Left renal cortex interstitium (tissue), 4 donors: Measurements from ENCODE around the gene ABCA1. TPM values are rescaled to one million over a fixed set of nuclear protein-coding genes. Genes with fewer than 3 reads are reported as not detected.

Experiments used
- DNase-seq, 4 donors: peaks; one replicate each; pipeline ENCODE4 v3.0.0-alpha.2; 2013; ENCODE audit warnings: low read depth in 4 of 4, low spot score in 2 of 4, missing footprints in 1 of 4
- polyA plus RNA-seq, 4 donors: library from polyadenylated mRNA; unstranded; fragments of 120-200 nt; gene quantifications; one replicate each; pipeline ENCODE4 v1.2.1, GENCODE V29; 2013; ENCODE audit not compliant: insufficient read length in 4 of 4

Gene ABCA1
- polyA plus RNA-seq, 4 donors, result 7.2 to 12.0 (median 8.7) TPM

GRCh38 chr9:104850786-104851545 is 77.0 kb downstream of the ABCA1 start:
- no peak for DNase-seq

- DNase-seq, result no peak
Measured at GRCh38 chr9:104849023-104849422, 78.9 kb downstream of the ABCA1 start.

- no peak for DNase-seq
Measured at GRCh38 chr9:104844710-104845109, 83.2 kb downstream of the ABCA1 start.

- DNase-seq, result no peak
Measured at GRCh38 chr9:104843644-104844240, 84.2 kb downstream of the ABCA1 start.

GRCh38 chr9:104842698-104843097 is 85.3 kb downstream of the ABCA1 start:
- DNase-seq, result no peak

- no peak for DNase-seq
Measured at GRCh38 chr9:104841601-104842141, 86.3 kb downstream of the ABCA1 start.

GRCh38 chr9:104838958-104839357 is 89.0 kb downstream of the ABCA1 start:
- DNase-seq, result no peak

- no peak for DNase-seq
Measured at GRCh38 chr9:104836767-104837166, 91.2 kb downstream of the ABCA1 start.

- DNase-seq, result no peak
Measured at GRCh38 chr9:104836235-104836634, 91.7 kb downstream of the ABCA1 start.

GRCh38 chr9:104835161-104835560 is 92.8 kb downstream of the ABCA1 start:
- DNase-seq, result no peak

- DNase-seq, result no peak
Measured at GRCh38 chr9:104833696-104834095, 94.3 kb downstream of the ABCA1 start.

GRCh38 chr9:104831681-104832080 is 96.3 kb downstream of the ABCA1 start:
- no peak for DNase-seq

- DNase-seq, result no peak
Measured at GRCh38 chr9:104826911-104827310, 101.0 kb downstream of the ABCA1 start.

GRCh38 chr9:104826079-104826775 is 101.7 kb downstream of the ABCA1 start:
- DNase-seq, result no peak

- DNase-seq, result no peak
Measured at GRCh38 chr9:104820336-104820735, 107.6 kb downstream of the ABCA1 start.

GRCh38 chr9:104819033-104819432 is 108.9 kb downstream of the ABCA1 start:
- DNase-seq, result no peak

- no peak for DNase-seq
Measured at GRCh38 chr9:104817437-104817836, 110.5 kb downstream of the ABCA1 start.

- no peak for DNase-seq
Measured at GRCh38 chr9:104815851-104816565, 111.9 kb downstream of the ABCA1 start.

- peak in 3 of 4 donors; percentile 4 to 16 (median 15) for DNase-seq
Measured at GRCh38 chr9:104810421-104811339, 117.3 kb downstream of the ABCA1 start.
